HG03039 (cell line): ENCODE measurements around the gene PC.

Experiments used
- ATAC-seq: cut with Tn5 transposase; IDR thresholded peaks from one replicate; pipeline ENCODE4 v1.9.1; 2021; ENCODE audit warnings: mild to moderate bottlenecking, moderate library complexity; ENCODE audit not compliant: unreplicated experiment

The PC gene

GRCh38 chr11:66958956-66959274 lies 732 bp upstream of the PC start:
- no peak for ATAC-seq

- no peak for ATAC-seq
These were observed 282 bp downstream of the PC start for GRCh38 chr11:66957971-66958231.

GRCh38 chr11:66956689-66957290 lies 1.4 kb downstream of the PC start:
- ATAC-seq: no peak

- no peak for ATAC-seq
These were observed 4.9 kb downstream of the PC start for GRCh38 chr11:66953081-66953833.

- no peak for ATAC-seq
These were observed 6.3 kb downstream of the PC start for GRCh38 chr11:66951927-66952337.

GRCh38 chr11:66951135-66951534 lies 7.0 kb downstream of the PC start:
- ATAC-seq: no peak

GRCh38 chr11:66950112-66950535 lies 8.1 kb downstream of the PC start:
- ATAC-seq: no peak

- ATAC-seq: no peak
These were observed 19.5 kb downstream of the PC start for GRCh38 chr11:66938582-66939135.

- ATAC-seq: no peak
These were observed 20.9 kb downstream of the PC start for GRCh38 chr11:66937193-66937733.

GRCh38 chr11:66936311-66936711 lies 21.9 kb downstream of the PC start:
- ATAC-seq: no peak

- ATAC-seq: no peak
These were observed 23.0 kb downstream of the PC start for GRCh38 chr11:66934950-66935779.

GRCh38 chr11:66933531-66933930 lies 24.7 kb downstream of the PC start:
- ATAC-seq: no peak

GRCh38 chr11:66932543-66932942 lies 25.6 kb downstream of the PC start:
- ATAC-seq: no peak

GRCh38 chr11:66929753-66930152 lies 28.4 kb downstream of the PC start:
- ATAC-seq: no peak

GRCh38 chr11:66924272-66924671 lies 33.9 kb downstream of the PC start:
- no peak for ATAC-seq

GRCh38 chr11:66922551-66922950 lies 35.6 kb downstream of the PC start:
- no peak for ATAC-seq

- ATAC-seq: no peak
These were observed 37.0 kb downstream of the PC start for GRCh38 chr11:66920978-66921784.

GRCh38 chr11:66919923-66920322 lies 38.3 kb downstream of the PC start:
- no peak for ATAC-seq

- ATAC-seq: no peak
These were observed 39.4 kb downstream of the PC start for GRCh38 chr11:66918741-66919140.

- ATAC-seq: no peak
These were observed 42.3 kb downstream of the PC start for GRCh38 chr11:66915866-66916265.
